SK-N-MC (cell line): Measurements from ENCODE around the gene SENP8.

Experiments used
- EZH2 ChIP-seq: fragments of 200-600 bp; sonication (generic); IDR thresholded peaks from one replicate; pipeline ENCODE4 v1.6.1; 2017; ENCODE audit warnings: antibody characterized with exemption
- FOXP2 ChIP-seq: optimal IDR thresholded peaks from 2 replicates; pipeline ENCODE3; 2011; ENCODE audit warnings: mild to moderate bottlenecking, moderate library complexity; ENCODE audit not compliant: insufficient read depth; ENCODE audit errors: extremely low read length, control extremely low read depth
- POLR2AphosphoS5 ChIP-seq: IDR thresholded peaks from 2 replicates; pipeline ENCODE4 v1.6.1; 2012; ENCODE audit warnings: mild to moderate bottlenecking, low read depth, low read length, borderline replicate concordance

- TF ChIP-seq POLR2AphosphoS5 = no peak
- no peak for TF ChIP-seq EZH2
- TF ChIP-seq FOXP2 = no peak
Measured at GRCh38 chr15:72140088-72140487, 21.9 kb downstream of the SENP8 start.
